ENCODE results near the gene GRAMD2A.

DNA sequence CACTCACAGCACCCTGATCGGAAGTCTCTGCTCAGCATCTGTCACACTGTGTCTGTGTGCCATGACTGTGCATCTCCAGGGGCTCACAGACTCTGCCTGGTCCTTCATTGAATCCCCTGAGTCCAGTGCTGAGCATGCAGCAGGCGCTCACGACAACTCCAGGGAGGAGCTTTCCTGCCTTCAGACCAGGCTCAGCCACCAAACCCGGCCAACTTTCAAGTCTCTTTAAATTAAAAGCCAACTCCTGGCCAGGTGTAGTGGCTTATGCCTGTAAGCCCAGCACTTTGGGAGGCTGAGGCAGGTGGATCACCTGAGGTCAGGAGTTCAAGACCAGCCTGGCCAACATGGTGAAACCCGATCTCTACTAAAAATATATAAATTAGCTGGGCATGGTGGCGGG lies 24.2 kb downstream of the GRAMD2A start:
- TF ChIP-seq CTCF (conservative IDR thresholded peaks at IDR 0.05; ENCODE audit: low read depth in 2 of 2) (no peak), EZH2 (IDR thresholded peaks at IDR 0.05; ENCODE audit: low read depth, unreplicated experiment) (no peak)

All from GM23338 (cell line).